SK-N-MC (cell line): Measurements from ENCODE around the gene CTDSP1.

Experiments
- DNase-seq: peaks from one replicate; pipeline ENCODE4 v3.0.0-alpha.2; 2011; ENCODE audit warnings: low read depth, low spot score
- H3K27ac ChIP-seq: fragments of 200-600 bp; sonication (generic); 2 replicates; pipeline ENCODE4 v1.5.1; 2016; ENCODE audit warnings: mixed run types
- H3K36me3 ChIP-seq: fragments of 200-600 bp; sonication (generic); 2 replicates; pipeline ENCODE4 v1.6.1; 2017; ENCODE audit warnings: antibody characterized with exemption, low read length, mixed read lengths; ENCODE audit not compliant: insufficient read depth
- H3K4me3 ChIP-seq: fragments of 200-600 bp; sonication (generic); 2 replicates; pipeline ENCODE4 v1.5.1; 2016
- H3K9ac ChIP-seq: fragments of 200-600 bp; sonication (generic); 2 replicates; pipeline ENCODE4 v1.8.0; 2017; ENCODE audit warnings: mixed run types, mixed read lengths; ENCODE audit not compliant: insufficient read length
- H3K9me3 ChIP-seq: fragments of 200-600 bp; sonication (generic); 2 replicates; pipeline ENCODE4 v1.6.1; 2017; ENCODE audit warnings: low read depth, mild to moderate bottlenecking, antibody characterized with exemption, low read length, moderate library complexity, mixed read lengths
- EZH2 ChIP-seq: fragments of 200-600 bp; sonication (generic); IDR thresholded peaks from one replicate; pipeline ENCODE4 v1.6.1; 2017; ENCODE audit warnings: antibody characterized with exemption
- FOXP2 ChIP-seq: optimal IDR thresholded peaks from 2 replicates; pipeline ENCODE3; 2011; ENCODE audit warnings: mild to moderate bottlenecking, moderate library complexity; ENCODE audit not compliant: insufficient read depth; ENCODE audit errors: extremely low read length, control extremely low read depth
- POLR2AphosphoS5 ChIP-seq: IDR thresholded peaks from 2 replicates; pipeline ENCODE4 v1.6.1; 2012; ENCODE audit warnings: mild to moderate bottlenecking, low read depth, low read length, borderline replicate concordance

The CTDSP1 gene

DNA sequence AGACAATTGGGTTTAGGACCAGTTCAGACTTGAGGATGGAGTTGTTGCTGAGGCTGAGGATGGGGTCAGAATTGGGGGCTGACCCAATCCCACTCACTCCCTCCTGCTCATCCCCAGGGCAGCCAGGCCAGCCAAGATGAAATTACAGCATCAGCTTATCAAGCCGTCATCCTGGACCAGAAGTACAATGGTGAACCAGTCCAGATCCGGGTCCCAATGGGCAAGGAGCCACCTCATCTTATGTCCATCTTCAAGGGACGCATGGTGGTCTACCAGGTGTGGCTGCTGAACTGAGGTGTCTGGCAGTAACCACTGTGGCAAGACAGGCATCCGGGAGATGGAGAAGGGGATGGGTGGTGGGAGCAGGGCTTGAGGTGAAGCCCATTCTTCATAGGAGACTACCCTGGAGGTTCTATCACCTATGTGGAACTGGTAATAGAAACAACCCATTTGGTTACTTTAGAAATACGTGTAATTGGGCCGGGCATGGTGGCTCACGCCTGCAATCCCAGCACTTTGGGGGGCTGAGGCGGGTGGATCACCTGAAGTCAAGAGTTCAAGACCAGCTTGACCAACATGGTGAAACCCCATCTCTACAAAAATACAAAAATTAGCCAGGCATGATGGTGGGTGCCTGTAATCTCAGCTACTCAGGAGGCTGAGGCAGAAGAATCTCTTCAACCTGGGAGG is 33.2 kb downstream of the CTDSP1 start:
- no peak overlapping the region for H3K4me3 ChIP-seq
- H3K9ac ChIP-seq: no peak overlapping the region
- no peak overlapping the region for H3K27ac ChIP-seq
- TF ChIP-seq EZH2 (no peak), FOXP2 (no peak), POLR2AphosphoS5 (no peak)
- no peaks in the 10 kb centered on the region for H3K36me3 ChIP-seq
- DNase-seq: no peak
- no peaks in the 10 kb centered on the region for H3K9me3 ChIP-seq

- H3K36me3 ChIP-seq: no peaks in the 10 kb centered on the region
- TF ChIP-seq POLR2AphosphoS5 (no peak), EZH2 (no peak), FOXP2 (no peak)
Observed at GRCh38 chr2:218434456-218434855, 34.8 kb downstream of the CTDSP1 start.

GRCh38 chr2:218435003-218435982 is 35.6 kb downstream of the CTDSP1 start:
- H3K9ac ChIP-seq: no peak overlapping the region
- no peak for DNase-seq
- no peak overlapping the region for H3K4me3 ChIP-seq
- H3K27ac ChIP-seq: no peak overlapping the region
- no peak for TF ChIP-seq FOXP2
- no peaks in the 10 kb centered on the region for H3K36me3 ChIP-seq
- no peaks in the 10 kb centered on the region for H3K9me3 ChIP-seq

More at GRCh38 chr2:218434456-218434855, 34.8 kb downstream of the CTDSP1 start:
- Histone ChIP-seq H3K27ac (no peak overlapping the region), H3K4me3 (no peak overlapping the region), H3K9me3 (no peaks in the 10 kb centered on the region), H3K9ac (no peak overlapping the region)
- no peak for DNase-seq

DNA sequence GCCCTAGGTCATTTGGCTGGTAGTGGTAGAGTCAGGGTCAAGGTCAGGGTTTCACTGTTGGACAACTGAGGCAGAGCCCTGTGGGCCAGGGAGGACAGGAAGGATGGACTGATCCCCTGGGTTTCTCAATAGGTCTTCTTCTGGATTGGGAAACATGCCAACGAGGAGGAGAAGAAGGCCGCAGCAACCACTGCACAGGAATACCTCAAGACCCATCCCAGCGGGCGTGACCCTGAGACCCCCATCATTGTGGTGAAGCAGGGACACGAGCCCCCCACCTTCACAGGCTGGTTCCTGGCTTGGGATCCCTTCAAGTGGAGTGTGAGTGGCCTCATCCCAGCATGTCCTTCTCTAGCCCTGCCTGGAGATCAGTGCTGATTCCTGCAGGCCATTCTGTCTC is 37.3 kb downstream of the CTDSP1 start:
- Histone ChIP-seq H3K9ac (no peak overlapping the region), H3K27ac (no peak overlapping the region), H3K36me3 (no peaks in the 10 kb centered on the region), H3K4me3 (no peak overlapping the region), H3K9me3 (no peaks in the 10 kb centered on the region)
- DNase-seq: no peak
- no peak for TF ChIP-seq EZH2
- no peak for TF ChIP-seq POLR2AphosphoS5
- no peak for TF ChIP-seq FOXP2

DNA sequence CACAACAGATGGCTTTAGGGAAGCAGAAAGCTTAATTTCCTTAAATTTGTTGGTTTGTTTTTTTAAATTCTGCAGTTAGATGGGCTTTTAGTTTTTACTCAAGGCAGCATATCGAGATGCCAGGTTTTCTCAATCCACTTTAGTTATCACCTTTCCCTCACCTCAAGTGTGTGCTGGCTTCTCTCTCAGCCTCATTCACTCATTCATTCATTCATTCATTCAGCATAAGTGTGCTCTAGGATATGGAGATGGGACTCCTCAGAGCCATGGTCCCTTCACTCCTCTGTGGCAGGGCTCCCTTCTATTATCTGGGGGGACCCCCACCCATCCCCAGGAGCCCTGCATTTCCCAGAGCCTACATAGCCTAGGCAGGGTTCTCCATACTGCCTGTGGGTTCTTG is 38.3 kb downstream of the CTDSP1 start:
- Histone ChIP-seq H3K9ac (no peak overlapping the region), H3K4me3 (no peak overlapping the region), H3K27ac (no peak overlapping the region), H3K9me3 (no peaks in the 10 kb centered on the region), H3K36me3 (no peaks in the 10 kb centered on the region)
- no peak for DNase-seq
- TF ChIP-seq FOXP2 (no peak), EZH2 (no peak), POLR2AphosphoS5 (no peak)

DNA sequence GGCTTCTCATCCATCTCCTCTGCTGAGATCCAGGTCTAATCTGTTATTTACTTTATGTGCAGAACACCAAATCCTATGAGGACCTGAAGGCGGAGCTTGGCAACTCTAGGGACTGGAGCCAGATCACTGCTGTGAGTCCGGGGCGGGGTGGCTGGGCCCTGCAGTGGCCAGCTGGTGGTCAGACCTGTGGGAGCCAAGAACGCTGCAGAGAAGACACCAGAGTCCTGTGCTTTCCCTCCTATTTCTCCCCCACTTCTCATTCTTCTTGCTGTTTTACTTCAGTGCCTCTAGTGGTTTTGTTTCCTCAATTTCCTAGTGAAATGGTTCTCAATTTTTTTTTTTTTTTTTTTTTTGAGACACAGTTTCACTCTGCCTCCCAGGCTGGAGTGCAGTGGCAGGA is 38.9 kb downstream of the CTDSP1 start:
- H3K27ac ChIP-seq: no peak overlapping the region
- no peak for DNase-seq
- H3K4me3 ChIP-seq: no peak overlapping the region
- TF ChIP-seq EZH2 (no peak), FOXP2 (no peak), POLR2AphosphoS5 (no peak)
- H3K9ac ChIP-seq: no peak overlapping the region
- no peaks in the 10 kb centered on the region for H3K9me3 ChIP-seq
- H3K36me3 ChIP-seq: no peaks in the 10 kb centered on the region

DNA sequence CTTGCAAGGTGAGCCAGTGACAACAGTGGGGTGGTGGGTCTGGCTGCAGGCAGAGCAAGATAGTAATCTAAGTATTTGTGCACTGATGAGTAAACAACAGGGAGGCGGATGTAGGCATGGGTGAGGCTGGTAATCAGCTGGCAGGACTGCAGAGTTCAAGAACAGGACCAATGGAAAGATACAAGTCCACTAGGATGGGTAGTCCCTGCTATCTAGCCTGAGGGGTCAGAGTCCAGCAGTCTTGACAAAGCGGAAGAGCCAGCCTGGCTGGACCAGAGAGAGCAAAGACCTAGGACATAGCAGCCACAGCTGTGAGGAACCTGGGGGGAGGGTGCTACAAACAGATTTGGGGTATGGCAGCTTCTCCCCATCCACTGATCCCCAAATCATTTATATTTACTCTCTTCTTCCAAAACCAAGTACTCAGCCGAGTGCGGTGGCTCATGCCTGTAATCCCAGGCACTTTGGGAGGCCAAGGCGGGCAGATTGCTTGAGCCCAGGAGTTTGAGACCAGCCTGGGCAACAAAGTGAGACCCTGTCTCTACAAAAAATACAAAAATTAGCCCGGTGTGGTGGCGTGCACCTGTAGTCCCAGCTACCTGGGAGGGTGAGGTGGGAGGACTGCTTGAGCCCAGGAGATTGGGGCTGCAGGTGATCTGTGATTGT is 45.2 kb downstream of the CTDSP1 start:
- DNase-seq: no peak
- no peak overlapping the region for H3K9ac ChIP-seq
- TF ChIP-seq EZH2 (no peak), POLR2AphosphoS5 (no peak)
- no peak overlapping the region for H3K4me3 ChIP-seq
- H3K9me3 ChIP-seq: no peaks in the 10 kb centered on the region
- H3K36me3 ChIP-seq: peaks cover 11% of the 10 kb centered on the region; the same call in 1 of the 2 replicates
- no peak overlapping the region for H3K27ac ChIP-seq

DNA sequence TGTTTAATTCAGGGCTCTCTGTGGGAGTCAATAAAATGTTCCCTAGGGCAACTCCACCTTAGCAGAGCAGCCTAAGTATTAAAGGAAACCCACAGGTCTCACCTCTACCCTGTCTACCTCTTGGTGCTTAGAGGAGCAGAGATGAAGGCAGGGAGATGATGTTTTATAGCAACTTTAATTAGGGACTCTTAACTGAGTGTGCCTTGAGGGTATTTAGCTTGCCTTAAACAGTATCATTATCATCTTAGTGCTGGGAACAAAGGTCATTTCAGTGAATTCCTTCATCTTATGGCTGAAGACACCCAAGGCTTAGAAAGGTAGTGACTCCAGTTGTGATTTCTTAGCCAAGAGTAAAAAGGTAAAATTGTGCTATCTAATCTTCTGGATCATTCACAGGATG is 45.9 kb downstream of the CTDSP1 start:
- H3K27ac ChIP-seq: no peak overlapping the region
- H3K9ac ChIP-seq: no peak overlapping the region
- TF ChIP-seq POLR2AphosphoS5 (no peak), EZH2 (no peak), FOXP2 (no peak)
- H3K9me3 ChIP-seq: no peaks in the 10 kb centered on the region
- peaks cover 13% of the 10 kb centered on the region; the same call in 1 of the 2 replicates for H3K36me3 ChIP-seq
- no peak overlapping the region for H3K4me3 ChIP-seq
- no peak for DNase-seq
